Jurkat, Clone E6-1 (cell line): ENCODE measurements around the gene G6PC2. TPM values are rescaled to one million over a fixed set of nuclear protein-coding genes. Genes with fewer than 3 reads are reported as not detected.
"Not testable (repeated sequence)": the region's sequence is repeated elsewhere in the genome, so short reads cannot be mapped to it uniquely, and the experiment has no call there.

Source experiments
- DNase-seq: peaks from one replicate; pipeline ENCODE4 v3.0.0-alpha.2; 2011; ENCODE audit warnings: low read depth, low spot score
- H3K4me3 ChIP-seq: 2 replicates; pipeline ENCODE4 v1.5.1; 2011; ENCODE audit warnings: mild to moderate bottlenecking, low read length, control low read depth, moderate library complexity
- polyA plus RNA-seq: library from polyadenylated mRNA; unstranded; fragments of >200 nt; gene quantifications from one replicate; pipeline ENCODE4 v1.2.1, GENCODE V29; 2012; ENCODE audit warnings: missing spikeins; ENCODE audit not compliant: insufficient read length, insufficient read depth

The G6PC2 gene, protein sequence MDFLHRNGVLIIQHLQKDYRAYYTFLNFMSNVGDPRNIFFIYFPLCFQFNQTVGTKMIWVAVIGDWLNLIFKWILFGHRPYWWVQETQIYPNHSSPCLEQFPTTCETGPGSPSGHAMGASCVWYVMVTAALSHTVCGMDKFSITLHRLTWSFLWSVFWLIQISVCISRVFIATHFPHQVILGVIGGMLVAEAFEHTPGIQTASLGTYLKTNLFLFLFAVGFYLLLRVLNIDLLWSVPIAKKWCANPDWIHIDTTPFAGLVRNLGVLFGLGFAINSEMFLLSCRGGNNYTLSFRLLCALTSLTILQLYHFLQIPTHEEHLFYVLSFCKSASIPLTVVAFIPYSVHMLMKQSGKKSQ
- not detected for polyA plus RNA-seq

DNA sequence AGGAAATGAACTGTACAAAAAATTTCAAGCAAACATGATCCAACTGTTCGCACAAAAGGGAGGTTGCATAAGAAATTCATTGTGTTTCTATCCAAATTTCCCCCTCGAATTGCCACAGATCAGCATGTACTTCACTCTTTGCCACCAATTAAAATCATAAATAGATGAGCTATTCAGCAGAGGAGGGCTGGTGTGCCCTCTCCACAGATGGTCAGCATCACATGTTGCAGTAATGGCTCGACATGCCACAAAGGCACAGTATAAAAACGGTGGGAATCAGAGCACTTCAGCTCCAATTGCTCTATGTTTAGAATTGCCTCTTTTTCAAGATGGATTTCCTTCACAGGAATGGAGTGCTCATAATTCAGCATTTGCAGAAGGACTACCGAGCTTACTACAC is at the start of gene G6PC2:
Gene G6PC2, plus strand, starts transcription at position 289 of the 400 bp plus-strand sequence. Its CDS starts 41 bp downstream, at position 330.
- H3K4me3 ChIP-seq = no peak within 1 kb of the TSS
- no peak for DNase-seq

DNA sequence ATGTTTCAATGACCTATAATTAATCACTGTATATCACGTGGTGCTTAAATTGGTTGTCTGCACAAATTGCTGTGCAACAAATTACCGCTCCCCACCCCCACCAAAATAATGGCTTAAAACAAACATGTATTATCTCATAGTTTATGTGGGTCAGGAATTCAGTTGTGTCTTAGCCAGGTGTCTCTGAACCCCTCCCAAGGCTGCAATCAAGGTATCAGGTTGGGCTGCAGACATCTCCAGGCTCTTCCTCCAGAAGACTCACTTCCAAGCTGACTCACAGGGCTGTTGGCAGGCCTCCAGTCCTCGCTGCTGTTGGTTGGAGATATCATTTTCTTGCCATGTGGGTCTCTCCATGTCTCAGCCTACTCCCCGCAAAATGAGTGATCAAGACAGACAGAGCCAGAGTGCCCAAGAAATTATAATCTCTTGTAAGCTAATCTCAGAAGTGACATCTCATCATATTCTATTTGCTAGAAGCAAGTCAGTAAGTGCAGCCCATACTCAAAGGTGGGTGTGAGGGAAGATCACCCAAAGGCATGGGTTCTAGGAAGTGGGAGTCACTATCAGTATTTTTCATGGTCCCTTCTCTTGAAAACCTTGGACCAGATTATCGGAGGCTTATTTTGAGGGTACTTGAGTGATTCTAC is 49.3 kb upstream of the G6PC2 start:
- no peak for DNase-seq

DNA sequence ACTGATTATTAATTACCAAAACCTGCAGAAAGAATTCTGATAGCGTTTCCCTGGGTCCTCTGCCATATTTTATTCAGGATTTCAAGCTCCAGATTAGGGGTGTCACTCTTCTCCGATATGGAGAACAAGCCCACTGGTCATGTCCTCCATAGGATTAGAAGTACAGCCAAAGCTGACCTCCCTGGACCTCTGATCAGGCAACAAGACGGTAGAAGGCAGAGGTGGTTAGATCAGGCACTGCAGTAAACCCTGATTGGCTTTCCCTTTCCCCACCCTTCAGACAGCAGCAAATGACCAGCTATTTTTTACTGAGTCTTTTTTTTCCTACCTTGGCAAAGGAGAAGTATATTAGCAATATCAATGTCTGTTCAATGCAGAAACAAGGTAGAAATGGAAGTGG is 48.6 kb upstream of the G6PC2 start:
- H3K4me3 ChIP-seq = no peak overlapping the region
- no peak for DNase-seq

More for the DNA sequence above, 49.3 kb upstream of the G6PC2 start:
- no peak overlapping the region for H3K4me3 ChIP-seq

DNA sequence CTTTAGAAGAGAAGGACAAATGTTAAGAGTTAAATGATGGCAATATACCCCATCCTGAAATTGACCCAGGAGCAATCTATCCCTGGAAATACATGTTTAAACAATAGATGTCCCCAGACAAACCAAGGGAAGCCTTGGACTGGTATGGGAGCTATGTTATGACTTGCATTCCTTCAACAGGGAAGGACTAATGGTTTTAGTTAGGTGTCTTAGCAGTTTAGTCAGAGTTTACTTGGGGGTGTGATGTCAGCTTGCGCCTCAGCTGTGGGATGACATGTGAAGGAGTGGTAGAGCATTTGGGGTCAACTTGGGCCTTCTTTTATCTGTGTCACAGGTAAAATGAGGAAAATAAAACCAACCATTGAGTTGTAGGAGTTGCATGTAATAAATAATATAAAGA is 47.6 kb upstream of the G6PC2 start:
- H3K4me3 ChIP-seq = no peak overlapping the region
- no peak for DNase-seq

DNA sequence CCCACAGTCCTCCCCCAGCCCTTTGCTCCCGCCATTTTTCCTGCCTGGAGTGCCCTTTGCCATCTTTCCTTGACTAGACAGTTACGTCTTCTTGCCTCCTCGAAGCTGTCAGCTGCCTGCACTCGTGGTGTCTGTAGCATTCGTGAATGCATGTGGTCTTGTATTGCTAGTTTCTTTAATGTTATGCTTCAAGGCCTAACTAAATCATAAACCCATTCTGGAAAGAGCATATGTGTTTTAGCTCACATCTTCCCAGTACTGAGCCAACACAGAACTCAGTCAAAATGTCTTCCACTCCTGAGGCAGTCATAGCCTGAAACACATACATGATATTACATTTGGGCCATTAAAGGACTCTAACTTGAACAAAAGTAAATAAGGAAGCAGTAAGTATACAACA is 46.4 kb upstream of the G6PC2 start:
- no peak overlapping the region for H3K4me3 ChIP-seq
- DNase-seq = no peak

DNA sequence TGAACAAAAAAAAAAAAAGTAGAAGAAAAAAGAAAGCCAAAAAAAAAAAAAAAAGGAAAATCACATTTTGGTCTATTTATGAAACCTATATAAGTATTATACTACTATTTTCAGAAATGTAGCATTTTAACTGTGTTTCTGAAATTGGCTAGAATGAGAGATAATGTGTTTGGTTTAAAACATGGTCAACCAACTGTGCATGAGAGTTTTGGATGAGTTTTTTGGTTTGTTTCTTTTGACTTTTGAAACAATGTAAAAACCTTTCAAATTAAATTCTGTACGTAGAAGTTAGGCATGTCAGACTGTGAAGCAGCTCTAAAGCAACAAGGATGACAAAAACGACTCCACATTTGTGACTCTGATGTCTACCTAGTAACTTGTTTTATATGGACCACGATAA is 45.5 kb upstream of the G6PC2 start:
- no peak overlapping the region for H3K4me3 ChIP-seq
- DNase-seq = no peak

DNA sequence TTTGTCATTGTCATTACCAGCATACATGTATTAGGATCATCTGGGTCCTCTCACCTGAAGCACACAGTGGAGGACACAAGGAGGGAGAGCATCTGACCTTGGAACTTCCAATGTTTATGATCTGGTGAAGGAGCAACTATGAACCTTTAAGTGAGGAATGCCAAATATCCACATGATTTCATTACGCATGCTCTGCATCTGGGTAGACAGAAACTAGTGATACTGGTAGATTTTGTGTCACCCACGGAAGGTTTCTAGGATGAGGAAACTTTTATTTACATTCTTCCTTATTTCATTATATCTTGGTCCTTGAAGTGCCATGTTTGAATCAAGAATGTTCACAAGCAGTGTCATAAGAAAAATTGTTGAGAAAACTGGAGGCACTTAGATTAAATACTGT is 42.9 kb upstream of the G6PC2 start:
- no peak for DNase-seq

DNA sequence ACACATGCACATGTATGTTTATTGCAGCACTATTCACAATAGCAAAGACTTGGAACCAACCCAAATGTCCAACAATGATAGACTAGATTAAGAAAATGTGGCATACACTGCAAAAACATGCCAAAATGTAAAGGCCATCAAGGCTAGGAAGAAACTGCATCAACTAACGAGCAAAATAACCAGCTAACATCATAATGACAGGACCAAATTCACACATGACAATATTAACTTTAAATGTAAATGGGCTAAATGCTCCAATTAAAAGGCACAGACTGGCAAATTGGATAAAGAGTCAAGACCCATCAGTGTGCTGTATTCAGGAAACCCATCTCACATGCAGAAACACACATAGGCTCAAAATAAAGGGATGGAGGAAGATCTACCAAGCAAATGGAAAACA is 33.9 kb upstream of the G6PC2 start:
- DNase-seq, H3K4me3 ChIP-seq: not testable (repeated sequence)

More for the DNA sequence above, 42.9 kb upstream of the G6PC2 start:
- no peak overlapping the region for H3K4me3 ChIP-seq

DNA sequence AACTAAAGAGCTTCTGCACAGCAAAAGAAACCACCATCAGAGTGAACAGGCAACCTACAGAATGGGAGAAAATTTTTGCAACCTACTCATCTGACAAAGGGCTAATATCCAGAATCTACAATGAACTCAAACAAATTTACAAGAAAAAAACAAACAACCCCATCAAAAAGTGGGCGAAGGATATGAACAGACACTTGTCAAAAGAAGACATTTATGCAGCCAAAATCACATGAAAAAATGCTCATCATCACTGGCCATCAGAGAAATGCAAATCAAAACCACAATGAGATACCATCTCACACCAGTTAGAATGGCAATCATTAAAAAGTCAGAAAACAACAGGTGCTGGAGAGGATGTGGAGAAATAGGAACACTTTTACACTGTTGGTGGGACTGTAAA is 30.7 kb upstream of the G6PC2 start:
- not testable (repeated sequence) for DNase-seq, H3K4me3 ChIP-seq

DNA sequence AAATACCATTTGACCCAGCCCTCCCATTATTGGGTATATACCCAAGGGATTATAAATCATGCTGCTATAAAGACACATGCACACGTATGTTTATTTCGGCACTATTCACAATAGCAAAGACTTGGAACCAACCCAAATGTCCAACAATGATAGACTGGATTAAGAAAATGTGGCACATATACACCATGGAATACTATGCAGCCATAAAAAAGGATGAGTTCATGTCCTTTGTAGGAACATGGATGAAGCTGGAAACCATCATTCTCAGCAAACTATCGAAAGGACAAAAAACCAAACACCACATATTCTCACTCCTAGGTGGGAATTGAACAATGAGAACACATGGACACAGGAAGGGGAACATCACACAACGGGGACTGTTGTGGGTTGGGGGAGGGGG is 30.3 kb upstream of the G6PC2 start:
- not testable (repeated sequence) for H3K4me3 ChIP-seq

DNA sequence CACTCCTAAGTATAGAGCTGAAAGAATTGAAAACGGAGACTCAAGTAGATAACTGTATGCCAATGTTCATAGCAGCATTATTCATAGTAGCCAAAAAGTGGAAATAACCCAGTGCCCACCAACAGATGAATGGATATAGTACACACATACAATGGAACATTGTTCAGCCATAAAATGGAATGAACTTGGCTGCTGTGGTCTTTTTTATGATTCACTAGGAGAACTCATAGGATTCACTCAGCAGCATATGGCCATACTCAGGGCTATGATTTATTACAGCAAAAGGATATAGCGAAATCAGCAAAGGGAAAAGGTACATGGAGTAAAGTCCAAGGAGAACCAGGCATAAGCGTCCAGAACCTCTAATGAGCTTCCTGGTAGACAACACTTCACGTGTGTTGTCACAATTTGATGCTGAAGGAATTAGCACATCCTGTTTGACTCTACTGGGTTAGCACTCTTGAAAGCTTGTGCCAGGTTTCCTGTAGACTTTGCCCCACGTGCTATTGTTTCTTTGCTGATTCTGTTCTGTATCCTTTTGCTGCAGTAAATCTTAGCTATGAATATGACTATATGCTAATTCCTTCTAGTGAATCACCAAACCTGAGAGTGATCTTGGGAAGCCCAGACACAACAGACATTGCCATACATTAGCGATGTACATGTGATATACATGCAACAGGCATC is 26.6 kb upstream of the G6PC2 start:
- H3K4me3 ChIP-seq = no peak overlapping the region
- DNase-seq = no peak

More for the DNA sequence above, 30.3 kb upstream of the G6PC2 start:
- DNase-seq = not testable (repeated sequence)

DNA sequence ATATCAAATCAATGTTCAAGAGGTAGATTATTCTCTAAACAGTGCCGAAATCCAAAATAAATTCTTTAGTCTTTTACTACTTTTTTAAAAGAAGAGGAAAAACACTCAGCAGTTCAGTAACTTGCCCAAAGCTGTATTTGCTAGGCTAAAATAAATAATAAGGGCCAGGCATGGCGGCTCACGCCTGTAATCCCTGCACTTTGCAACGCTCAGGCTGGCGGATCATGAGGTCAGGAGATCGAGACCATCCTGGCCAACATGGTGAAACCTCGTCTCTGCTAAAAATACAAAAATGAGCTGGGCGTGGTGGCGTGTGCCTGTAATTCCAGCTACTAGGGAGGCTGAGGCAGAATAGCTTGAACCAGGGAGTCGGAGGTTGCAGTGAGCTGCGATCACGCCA is 18.9 kb upstream of the G6PC2 start:
- H3K4me3 ChIP-seq, DNase-seq: not testable (repeated sequence)

DNA sequence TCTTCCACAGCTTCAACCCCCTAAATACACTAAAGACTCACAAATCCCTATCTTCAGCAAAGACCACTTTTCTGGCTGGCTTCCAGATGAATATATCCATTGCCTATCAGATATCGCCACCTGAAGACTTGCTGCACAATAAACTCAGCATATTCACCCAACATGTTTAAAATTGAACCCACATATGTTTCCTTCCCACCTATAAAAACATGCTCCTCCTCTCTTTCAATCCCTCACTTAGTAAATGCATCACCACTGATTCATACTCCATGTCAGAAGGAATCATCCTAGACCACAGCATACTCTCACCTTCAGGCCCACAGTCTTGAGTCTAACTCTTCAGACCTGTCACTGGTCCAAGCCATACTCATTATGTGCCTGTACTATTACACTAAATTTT is 16.1 kb upstream of the G6PC2 start:
- H3K4me3 ChIP-seq = no peak overlapping the region
- DNase-seq = no peak

DNA sequence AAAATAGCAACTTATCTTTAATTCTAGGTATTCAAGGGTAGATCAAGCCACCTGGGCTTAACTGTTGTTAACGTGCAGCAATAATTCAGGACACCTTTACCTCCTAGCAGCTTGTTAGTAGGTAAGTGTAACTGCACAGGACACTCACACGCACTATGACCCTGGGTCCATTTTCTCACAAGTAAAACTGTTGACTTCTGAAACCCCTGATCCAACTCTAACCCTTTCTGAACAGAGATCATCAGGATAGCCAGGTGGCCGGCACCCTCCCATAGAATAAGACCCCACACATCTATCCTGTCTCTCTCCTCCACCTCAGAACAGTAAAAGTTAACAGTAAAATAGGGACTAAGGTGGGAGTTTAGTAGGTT is 11.5 kb upstream of the G6PC2 start:
- no peak for DNase-seq
- H3K4me3 ChIP-seq = peak overlapping the region; percentile 92

DNA sequence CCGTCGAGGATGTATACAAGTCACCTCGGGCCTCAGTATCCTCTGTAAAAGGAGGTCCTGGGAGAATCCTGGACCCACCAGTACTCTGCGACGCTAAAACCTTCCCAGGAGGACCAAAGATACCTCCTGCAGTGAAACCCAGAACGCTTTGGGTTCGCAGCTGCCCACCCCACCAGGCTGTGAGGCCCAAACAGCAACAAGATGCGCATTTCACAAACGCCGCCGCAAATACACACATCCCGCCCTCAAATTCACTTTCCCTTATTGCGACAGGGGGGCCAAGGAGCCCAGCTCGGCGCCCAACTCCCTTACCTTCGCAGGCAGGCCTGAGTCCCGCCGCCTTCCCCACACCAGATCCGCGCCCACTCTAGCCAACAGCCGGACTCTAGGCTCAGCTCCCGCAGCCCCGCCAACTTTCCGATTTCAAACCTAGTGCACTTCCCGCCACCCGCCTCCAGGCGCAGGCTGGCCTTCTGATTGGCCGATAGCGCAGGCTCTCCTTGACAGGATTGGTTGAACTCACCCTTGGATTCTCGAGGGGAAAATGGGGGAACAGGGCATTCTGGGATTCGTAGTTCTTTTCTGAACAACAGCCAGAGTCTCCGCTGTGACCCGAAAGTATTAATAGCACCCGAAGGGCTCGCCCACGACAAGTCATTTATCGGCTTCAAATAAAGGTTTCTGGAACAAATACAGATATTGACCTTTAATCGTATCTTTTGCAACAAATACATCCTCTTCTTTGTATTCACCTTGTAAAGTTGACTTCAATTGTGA is 10.9 kb upstream of the G6PC2 start, which contains the start of gene SPC25:
Gene SPC25, minus strand, starts transcription at position 425 of the 777 bp plus-strand sequence. CDS start 911 bp downstream, outside the sequence.
- H3K4me3 ChIP-seq = peak within 1 kb of the TSS; percentile 92
- DNase-seq = peak; percentile 90

DNA sequence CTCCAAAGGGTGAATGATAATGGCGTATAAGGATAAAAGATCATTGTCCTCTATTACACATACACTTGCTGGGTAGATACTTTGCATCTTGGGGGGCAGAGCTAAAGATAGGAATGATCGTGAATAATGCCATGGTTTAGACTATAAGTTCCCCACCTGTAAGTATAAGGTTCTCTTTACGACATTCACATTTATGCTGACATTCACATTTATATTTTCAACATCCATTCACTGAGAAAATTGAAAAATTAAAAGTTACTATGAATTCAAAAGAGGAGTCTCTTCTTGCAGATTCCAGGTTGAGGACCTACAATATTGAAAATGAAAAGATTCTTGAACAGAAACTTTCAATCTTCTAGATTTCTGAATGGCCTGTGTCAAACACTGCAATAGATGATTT is 8.8 kb upstream of the G6PC2 start:
- DNase-seq = no peak
- H3K4me3 ChIP-seq = no peak overlapping the region

DNA sequence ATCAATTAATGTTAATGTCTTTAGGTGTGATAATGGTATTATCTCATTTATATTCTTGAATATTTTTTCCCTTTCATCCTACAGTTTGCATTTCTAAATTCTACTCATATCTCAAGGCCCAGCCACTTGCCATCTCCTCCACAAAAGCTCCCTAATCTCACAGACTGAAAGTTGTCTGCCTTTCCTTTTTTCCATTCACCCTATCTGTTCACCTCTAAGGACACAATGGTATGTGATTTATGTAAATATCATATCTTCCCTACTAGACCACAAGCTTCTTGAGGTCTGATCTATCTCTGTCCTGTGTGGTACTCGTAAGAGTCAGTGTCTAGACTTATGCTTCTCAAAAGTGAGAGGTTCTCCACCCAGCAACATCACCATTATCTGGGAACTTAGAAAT is 7.0 kb upstream of the G6PC2 start:
- H3K4me3 ChIP-seq = no peak overlapping the region
- no peak for DNase-seq

DNA sequence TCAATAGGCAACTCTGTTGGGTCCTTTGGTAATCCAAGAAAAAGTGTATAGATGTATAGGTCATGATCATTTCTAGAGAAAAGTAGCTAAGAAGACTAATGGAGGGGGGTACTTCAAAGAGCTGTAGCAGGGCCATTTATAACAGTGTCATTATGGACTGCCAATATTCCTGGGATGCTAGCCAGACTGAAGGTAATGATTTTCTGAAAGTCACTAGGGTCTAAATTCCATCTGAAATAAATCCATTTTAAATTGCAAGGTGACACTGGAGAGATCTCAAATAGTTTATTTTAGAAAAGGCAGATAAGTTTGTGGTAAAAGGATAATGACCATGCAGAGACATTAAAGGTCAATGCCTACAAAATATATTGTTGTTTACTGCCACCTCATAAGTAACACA is 6.4 kb upstream of the G6PC2 start:
- no peak overlapping the region for H3K4me3 ChIP-seq
- DNase-seq = no peak

DNA sequence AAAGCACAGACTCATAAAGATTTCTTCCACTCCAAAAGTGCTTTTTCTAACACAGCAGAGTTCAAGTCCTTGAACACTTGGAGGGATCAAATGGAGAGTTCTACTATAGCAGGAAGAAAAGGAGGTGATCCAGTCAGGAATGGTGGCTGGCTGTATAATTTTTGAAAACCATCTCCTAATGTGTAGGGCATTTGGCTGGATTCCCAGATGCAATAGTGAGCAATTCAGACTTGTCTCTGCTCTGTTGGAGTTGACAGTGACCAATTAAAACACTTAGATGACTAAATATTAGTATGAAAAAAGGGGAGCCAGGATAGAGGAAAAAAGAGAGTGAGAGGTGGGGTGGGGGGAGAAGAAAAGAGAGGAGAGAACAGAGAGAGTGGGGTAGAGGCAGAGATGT is 5.3 kb upstream of the G6PC2 start:
- H3K4me3 ChIP-seq = no peak overlapping the region
- DNase-seq = no peak
